Amniotic epithelial cell (primary cell): Measurements from ENCODE around the gene PRKAR2B.
"Not testable (repeated sequence)": the region's sequence is repeated elsewhere in the genome, so short reads cannot be mapped to it uniquely, and the experiment has no call there.

Experiments
- DNase-seq: peaks from one replicate; pipeline ENCODE4 v3.0.0-alpha.2; 2010; ENCODE audit warnings: low read depth

The PRKAR2B gene

DNA sequence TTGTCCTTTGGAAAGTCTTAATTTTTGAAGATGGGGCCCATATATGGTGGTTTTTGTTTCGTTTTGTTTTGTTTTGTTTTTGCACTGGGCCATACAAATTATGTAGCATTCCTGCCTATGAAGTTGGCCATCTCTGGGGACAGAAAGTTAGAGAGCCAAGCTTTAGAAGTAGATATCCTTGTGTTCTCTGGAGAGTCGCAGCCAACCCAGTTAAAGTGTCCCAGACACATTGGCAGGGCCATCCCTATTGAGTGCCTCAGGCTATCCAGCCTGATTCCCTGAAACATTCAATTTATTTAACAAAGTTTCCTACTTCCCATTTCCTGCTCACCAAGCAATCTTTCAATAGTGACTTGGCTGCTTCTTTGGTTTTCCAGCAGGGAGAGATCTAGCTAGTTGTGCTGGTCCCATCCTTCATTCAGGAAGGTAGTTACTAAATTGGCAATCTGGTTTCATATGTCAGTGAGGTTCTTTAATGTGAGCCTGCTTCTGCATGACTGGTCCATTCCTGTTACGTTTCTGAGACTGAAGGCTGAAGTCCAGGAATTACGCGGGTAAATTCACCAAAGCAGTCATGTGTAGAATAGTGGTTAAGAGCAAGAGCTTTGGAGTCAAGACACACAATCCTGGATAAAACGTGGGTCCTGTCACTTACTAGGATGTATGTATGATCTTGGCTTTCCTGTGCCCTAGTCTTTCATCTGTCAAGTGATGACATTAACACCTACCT, 75.0 kb downstream of the PRKAR2B start:
- DNase-seq: no peak

DNA sequence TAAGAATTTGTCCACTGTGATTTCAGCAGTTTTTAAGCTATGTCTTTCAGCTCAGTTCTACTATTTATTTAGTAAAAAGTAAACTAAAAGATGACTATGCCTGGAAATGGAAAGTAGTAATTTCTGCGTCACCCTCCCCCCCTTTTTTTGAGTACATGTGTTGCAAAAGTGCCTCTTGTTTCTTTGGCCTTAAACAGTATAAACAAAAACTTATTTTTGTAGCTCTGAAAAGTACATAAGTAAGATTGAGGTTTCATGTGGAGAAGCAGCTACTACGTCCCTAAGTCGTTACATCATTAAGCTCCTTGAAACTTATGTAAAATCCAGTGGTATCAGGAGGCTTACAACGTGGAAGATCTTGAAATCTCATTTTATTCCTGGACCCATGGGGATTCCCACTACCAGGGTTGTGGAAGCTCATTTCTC, 78.0 kb downstream of the PRKAR2B start:
- DNase-seq: peak; percentile 85

DNA sequence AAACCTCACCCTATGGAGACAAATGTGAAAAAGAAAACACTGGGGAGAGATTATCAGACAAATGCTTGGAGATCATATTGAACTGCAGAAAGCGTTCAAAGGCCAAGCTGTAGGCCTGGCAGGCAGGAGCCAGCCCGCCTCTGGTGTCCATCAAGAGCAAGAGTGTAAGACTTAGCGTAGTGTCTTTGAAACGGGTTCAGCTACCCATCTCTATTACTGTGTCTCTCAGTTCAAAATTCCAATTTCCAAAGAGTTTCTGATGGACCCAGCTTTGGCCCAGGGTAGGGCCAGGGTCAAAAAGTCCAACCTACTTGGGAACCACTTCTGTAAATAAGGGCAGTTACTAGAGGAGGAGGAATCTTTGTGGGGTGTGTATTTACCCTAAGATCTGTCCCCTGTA, 78.9 kb downstream of the PRKAR2B start:
- DNase-seq: no peak

DNA sequence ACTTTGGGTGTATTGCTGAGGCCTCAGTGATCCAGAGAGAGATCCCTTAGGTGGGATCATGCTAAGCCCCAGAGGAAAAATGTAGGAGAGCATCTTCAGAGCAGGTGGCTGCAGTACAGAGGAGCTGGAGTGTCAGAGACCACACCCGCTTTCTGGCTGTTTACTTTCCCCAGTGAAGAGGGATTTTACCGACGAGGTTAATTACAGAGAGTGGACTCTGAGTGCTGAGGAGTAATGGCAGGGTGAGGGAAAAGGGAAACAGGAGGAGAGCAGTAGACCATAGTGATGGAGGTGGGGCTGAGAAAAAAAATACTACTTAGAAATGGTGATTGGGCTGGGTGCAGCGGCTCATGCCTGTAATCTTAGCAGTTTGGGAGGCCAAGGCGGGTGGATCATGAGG, 81.0 kb downstream of the PRKAR2B start:
- no peak for DNase-seq

DNA sequence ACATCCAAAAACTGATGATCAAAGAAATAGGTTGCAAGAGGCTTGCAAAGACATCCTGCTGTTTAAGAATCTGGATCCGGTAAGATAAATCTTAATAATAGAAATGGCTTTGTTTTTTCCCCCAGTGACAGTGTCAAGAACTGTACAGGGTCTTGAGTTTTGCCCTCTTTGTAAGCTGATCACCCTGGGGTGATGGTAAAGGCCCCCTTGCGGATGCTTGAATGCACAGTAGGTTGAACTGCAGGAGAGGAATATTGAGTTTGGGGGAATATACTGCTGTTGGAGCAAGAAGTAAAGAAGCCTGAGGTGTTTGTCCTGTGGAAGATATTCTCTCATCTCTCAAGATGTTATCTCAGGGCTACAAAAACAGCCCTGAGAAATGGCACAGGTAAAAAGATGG, 83.7 kb downstream of the PRKAR2B start:
- no peak for DNase-seq

DNA sequence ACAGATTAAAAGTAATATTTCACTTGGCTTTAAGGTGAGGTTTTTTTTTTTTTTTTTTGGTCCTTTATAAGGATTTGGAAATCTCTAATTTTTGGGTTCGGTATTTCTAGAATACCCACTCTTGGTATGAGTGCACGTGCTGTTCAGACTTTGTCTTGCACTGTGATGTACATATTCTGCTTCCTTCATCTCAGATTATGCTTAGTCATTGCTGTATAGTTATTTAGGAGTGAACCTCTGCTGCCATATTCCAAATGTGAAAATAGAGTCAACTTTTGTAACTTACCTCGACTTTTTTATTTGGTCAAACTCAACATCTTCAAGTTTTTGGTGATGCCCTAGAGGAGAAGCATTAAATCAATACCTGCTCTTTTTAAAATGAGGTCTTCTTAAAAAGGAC, 84.2 kb downstream of the PRKAR2B start:
- no peak for DNase-seq

DNA sequence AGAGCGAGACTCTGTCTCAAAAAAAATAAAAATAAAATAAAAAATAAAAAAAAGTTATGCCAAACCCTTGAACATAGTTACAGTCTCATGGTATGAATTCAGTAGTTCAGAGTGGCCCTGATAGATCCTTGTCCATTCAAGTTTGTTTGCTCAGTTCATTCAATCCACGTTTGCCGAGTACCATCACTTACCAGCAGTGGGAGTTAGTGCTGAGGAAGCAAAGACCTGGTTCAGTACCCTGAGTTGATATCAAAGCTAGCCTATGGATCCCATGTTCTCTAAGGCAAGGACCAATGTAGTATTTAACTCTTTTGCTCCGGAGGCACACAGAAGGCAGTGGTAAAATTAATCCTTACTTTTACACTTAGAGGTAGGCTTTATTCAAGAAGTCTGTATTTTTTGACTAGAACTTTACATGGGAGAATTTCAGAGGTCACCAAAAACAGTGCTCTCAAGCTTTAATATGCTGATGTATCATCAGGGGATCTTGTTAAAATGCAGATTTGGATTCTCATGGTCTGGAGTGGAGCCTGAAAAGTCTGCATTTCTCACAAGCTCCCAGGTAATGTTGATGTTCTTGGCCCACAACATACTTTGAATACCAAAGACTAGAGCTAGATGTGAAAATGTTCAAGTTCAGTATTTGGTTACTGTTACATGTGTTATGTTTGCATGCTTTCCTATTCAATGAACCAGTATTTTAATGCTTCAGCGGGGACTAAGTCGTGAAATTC, 86.1 kb downstream of the PRKAR2B start:
- DNase-seq: no peak

DNA sequence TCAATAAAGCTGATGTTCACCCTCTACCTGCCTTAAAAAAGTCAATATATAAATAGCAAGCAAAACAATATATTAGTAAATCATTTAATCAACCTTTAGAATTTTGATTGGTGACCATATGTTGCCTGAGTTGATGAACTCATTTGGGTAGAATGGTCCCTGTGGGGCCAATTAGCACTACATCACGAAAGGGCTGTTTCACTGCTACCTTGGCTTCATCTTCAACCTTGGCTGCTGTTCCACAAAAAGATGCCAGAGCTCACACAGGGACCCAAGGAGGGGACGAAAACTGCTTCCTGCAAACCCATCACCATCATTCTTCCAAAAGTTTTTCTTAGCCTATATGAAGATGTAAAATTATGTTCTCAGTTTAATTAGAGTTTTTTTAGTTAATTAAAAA, 88.9 kb downstream of the PRKAR2B start:
- DNase-seq: no peak

DNA sequence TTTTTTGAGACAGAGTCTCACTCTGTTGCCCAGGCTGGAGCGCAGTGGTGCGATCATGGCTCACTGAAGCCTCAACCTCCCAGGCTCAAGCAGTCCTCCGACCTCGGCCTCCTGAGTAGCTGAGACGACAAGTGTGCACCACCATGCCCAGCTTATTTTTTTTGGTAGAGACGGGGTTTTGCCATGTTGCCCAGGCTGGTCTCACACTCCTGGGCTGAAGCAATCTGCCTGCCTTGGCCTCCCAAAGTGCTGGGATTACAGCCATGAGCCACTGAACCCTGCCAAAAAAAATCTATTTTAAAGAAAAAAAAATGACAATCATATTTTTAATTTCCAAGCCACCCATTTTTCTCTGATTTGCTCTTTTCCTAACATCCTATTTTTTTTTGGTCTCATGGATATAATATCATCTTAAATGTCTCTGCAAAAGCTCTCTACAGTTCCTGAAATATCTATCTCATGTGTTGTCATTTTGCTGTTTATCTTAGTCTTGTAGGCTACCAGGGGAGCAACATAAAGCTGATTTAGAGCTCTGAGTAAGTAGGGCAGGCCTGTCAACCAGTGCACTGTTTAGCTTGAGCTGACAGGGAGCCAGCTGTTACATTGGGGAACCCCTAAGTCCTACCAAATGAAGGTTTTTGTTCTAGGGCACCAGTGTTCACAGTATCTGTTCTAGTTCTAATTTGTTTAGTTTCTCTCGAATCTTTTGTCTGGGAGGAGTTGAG, 94.4 kb downstream of the PRKAR2B start:
- peak; percentile 66 for DNase-seq

DNA sequence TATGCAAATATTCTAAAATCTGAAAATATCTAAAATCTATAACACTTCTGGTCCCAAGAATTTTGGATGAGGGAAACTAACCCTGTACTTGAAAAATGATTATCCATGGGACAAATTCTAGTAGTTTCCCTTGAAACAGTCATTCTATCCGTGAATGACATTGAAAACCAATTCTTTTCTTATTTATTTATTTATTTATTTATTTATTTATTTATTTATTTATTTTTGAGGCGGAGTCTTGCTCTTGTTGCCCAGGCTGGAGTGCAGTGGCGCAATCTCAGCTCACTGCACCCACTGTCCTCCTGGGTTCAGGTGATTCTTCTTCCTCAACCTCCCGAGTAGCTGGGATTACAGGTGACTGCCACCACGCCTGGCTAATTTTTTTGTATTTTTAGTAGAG, 99.4 kb downstream of the PRKAR2B start:
- not testable (repeated sequence) for DNase-seq

DNA sequence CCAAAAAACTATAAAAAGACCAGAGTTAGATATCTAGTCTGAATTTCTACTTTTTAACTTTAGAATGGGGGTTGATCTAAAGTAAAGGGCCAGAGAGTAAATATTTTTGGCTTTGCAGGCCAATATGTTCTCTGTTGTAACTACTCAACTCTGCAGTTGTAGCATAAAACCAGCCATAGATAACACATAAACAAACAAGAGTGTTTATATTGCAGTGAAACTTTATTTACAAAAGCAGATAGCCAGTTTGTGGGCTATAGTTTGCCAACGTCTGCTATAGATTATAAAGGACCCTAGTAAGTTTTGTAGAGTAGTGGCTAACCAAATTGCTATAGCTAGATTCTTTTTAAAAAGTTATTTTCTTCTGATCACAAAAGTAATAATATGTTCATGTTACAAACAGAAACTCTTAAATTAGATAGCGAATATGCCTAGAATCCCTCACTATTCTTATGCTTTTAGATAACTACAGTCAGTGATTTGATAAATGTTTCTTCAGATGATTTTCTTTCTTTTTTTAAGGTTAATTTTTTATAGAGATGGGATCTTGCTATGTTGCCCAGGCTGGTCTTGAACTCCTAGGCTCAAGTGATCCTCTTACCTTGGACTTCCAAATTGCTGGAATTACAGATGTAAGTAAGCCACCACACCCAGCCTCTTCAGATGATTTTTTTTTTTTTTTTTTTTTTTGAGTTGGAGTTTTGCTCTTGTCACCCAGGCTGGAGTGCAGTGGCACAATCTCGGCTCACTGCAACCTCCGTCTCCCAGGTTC, 100.7 kb downstream of the PRKAR2B start:
- DNase-seq: no peak

DNA sequence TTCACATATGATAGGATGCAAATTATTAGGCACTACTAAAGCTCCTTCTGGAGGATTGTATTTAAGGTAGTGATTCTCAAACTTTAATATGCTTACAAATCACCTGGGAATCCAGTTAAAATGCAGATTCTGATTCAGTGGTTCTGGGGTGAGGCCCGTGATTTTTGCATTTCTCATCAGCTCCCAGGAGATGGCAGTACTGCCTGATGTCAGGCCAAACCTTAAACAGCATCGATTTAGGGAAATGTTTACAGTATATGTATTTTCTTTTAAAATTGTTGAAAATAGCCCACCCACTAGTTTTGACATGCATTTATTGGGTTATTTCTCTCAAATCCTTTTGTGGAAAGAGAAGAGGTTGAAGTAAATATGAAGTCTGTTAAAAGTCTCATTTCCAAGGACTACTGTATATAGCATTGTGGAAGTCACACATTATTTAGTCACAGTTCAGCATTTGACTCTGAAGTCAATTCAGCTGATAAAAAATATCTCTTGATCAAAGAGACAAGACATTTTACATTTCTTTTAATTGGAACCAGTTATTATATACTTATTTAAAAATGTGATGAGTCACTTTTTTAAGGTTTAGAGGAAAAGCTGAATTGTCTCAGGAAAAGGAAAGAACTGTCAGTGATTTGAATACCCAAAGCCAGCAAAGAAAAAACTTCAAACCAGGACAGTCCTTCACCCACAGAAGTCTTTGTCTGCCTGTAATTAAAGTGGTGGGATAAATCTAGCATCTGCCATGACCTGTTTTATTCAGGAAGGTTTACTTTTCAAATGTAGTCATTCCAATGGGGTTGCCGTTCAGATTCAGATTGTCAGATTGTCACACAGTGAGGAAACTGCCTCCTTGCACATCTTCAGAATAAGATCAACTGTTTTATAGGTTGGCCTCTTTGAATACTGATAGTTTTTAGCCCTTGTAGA, 103.2 kb downstream of the PRKAR2B start:
- peak; percentile 42 for DNase-seq

DNA sequence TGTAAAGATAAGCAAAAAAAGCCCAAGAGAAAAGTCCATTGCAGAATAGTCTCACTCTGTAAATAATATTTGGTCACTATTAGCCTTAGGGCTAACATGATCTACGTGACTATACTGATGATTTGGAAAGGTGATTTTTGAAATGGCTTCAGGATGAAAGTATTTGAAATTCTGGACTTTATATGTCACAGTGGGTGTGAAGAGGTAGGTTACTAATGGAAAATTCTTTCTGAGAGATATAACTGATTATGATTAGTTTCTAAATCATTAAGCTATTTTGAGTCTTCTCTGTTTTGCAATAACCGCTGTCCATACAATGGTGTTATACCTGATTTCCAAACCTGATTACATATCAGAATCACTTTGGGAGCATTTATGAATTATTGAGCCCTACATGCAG, 104.2 kb downstream of the PRKAR2B start:
- no peak for DNase-seq

DNA sequence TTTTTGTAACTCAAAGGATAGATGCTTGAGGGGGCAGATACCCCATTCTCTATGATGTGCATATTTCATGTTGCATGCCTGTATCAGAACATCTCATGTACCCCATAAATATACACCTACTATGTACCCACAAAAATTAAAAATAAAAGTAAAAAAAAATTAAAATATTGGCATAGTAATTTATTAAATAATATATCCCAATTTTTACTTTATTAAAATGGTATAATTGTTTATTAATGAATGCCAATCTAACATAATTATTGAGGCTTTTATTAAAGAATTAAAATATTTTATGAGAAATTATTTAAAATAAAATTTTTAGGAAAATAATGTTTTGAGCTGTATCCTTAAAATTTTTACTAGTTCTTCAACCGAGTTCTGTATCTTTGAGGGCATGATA, 105.4 kb downstream of the PRKAR2B start:
- DNase-seq: no peak

DNA sequence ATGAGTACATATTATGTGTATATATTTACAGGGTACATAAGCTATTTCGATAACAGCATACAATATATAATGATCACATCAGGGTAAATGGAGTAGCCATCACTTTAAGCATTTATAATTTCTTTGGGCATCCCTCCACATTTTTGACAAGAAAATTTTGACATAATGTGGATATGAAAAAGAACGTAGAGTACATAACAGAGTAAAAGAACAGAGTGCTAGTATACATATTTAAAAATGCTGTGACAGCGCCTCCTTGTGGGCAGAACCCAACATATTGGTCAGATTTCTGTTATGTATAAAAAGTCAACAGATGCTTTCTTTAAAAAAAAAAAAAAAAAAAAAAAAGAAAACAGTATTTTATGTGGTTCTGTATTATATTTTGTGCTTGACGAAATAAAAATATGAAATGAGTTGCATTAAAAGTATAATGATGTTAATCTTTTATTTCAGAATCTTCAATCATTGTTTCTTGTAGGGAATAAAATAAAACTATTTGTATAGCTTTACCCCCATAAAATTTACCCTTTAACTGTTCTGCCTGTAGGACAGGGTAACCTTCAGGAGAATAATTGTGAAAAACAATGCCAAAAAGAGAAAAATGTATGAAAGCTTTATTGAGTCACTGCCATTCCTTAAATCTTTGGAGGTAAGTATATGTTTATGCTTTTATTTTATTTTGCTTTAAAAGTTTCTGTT, 106.0 kb downstream of the PRKAR2B start:
- peak; percentile 73 for DNase-seq

DNA sequence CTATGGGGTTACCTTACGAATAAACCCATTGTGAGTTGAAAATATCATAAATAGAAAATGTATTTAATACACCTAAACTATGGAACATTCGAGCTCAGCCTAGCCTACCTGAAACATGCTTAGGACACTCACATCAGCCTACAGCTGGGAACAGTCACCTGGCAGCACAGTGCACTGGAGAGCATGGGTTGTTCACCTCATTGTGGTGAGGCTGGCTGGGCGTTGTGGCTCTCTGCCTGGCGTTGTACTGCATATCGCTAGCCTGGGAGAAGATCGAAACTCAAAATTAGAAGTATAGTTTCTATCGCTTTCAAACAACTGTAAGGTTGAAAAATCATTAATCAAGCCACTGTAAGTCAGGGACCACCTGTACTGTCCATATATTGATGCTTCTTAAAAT, 107.0 kb downstream of the PRKAR2B start:
- DNase-seq: no peak

DNA sequence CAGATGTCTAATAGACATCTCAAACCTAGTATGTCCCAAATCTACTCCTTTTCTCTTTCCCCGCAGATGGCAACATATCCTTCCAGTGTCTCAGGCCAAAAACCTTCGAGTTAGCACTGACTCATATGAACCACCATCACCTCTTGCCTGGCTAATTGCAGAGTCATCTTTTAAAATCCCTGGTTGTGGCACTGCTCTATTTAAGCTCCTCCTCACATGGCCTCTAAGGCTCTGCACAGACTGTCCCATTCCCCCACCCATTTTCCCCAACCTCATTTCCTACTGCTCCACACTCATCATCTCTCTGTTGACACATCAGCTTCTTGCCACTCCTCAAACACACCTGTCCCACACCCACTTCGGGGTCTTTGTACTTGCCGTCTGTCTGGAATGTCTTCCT, 107.5 kb downstream of the PRKAR2B start:
- peak; percentile 33 for DNase-seq

DNA sequence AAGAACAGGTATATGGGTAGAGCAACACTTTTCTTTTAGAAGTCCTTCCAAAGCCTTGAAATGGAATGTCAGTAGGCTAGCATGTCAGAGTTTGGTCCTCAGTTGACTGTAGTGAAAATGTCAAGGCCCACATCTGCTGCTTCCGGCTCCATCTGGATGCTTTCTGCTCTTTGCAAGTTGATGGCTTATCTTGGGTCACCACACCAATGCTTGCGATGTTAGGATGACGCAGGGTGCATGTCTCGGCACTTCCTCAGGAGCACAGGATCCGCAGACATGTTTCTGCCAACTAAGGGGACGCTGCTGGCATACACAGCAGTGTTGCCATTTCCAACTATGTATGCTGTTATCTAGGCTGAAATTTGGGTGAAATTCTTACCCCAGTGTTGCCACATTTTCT, 110.3 kb downstream of the PRKAR2B start:
- no peak for DNase-seq

DNA sequence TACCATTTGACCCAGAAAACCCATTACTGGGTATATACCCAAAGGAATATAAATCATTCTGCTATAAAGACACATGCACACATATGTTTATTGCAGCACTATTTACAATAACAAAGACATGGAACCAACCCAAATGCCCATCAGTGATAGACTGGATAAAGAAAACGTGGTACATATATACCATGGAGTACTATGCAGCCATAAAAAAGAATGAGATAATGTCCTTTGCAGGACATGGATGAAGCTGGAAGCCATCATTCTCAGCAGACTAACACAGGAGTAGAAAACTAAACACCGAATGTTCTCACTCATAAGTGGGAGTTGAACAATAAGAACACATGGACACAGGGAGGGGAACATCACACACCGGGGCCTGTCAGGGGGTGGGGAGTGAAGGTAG, 111.2 kb downstream of the PRKAR2B start:
- not testable (repeated sequence) for DNase-seq

DNA sequence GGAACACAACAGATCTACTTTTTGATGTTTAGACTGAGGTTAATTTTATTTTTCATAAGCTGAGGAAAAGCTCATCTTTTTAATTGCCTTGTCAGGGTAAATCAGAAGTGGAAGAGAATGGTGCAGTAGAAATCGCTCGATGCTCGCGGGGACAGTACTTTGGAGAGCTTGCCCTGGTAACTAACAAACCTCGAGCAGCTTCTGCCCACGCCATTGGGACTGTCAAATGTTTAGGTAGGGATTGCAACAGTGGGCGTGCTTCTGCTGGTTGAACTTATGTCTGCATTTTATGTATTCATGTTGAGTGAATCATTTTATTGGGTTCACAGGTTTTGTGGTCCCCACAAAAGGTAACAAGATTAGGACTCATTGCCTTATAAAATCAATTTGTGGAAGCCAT, 112.6 kb downstream of the PRKAR2B start:
- no peak for DNase-seq

DNA sequence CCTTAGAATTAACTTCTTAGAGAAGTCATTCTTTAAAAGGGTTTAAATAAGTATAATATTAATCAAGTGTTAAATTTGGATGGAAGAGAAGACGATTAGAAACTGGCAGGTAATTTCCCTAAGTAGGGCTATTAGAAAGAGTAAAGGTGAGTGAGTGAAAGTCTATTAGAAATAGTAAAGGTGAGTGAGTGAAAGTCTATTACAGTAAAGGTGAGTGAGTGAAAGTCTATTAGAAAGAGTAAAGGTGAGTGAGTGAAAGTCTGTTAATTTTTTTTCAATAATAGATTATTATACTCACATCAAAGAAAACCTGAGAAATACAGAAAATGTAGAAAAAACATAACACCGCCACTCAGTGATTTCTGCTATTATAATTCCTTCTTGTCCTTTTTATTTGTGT, 113.5 kb downstream of the PRKAR2B start:
- no peak for DNase-seq
